Measurements from ENCODE around the gene ST3GAL6. TPM values are rescaled to one million over a fixed set of nuclear protein-coding genes. Genes with fewer than 3 reads are reported as not detected.

ST3GAL6 gene
- polyA plus RNA-seq, 1 donor from 2014 or later: 3.7 TPM

DNA sequence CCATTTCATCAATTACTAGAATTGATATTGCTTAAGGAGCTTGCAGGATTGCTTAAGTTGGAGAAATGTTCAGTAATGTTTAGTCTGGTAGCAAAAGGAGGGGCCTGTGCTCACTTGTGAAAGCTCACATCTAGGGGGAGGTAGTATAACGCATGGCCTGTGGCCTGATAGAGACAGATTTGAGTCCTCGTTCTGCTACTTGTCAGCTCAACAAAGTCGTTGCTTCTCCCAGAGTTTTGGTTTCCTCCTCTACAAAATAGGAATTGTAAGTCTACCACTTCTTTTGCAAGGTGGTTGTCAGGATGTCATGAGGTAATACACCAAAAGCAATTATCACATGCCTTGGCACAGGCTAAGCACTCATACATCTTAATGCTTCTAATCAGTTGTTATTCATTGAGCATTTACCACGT lies 1.3 kb downstream of the ST3GAL6 start:
- Histone ChIP-seq H3K9me2 (ENCODE audit: insufficient read depth, low read length) (no peaks in the 10 kb centered on the region), H3K9ac (ENCODE audit: low read length) (no peak overlapping the region), H3K27me3 (ENCODE audit: insufficient read depth, low read depth, low read length) (no peaks in the 10 kb centered on the region), H3K27ac (ENCODE audit: low read length) (no peak overlapping the region), H3K36me3 (ENCODE audit: insufficient read depth, low read length) (no peaks in the 10 kb centered on the region), H2AFZ (ENCODE audit: low read depth, low read length) (no peak overlapping the region), H3K4me3 (ENCODE audit: low read length) (no peak overlapping the region), H3K79me2 (replicated peaks; ENCODE audit: insufficient read depth, low read length) (no peaks in the 10 kb centered on the region), H3F3A (ENCODE audit: insufficient read depth, low read length, poor library complexity, severe bottlenecking) (no peaks in the 10 kb centered on the region), H3K9me3 (ENCODE audit: low read length) (no peaks in the 10 kb centered on the region), H3K4me2 (ENCODE audit: low read length) (no peak overlapping the region), H4K20me1 (ENCODE audit: insufficient read depth) (no peaks in the 10 kb centered on the region)
- TF ChIP-seq MXI1 (conservative IDR thresholded peaks at IDR 0.05; ENCODE audit: poor library complexity, severe bottlenecking) (no peak), POLR2AphosphoS5 (IDR thresholded peaks at IDR 0.05) (no peak), EP300 (conservative IDR thresholded peaks at IDR 0.05; ENCODE audit: poor library complexity, severe bottlenecking) (no peak), EZH2 (IDR thresholded peaks at IDR 0.05; ENCODE audit: borderline replicate concordance, insufficient read depth, low read length, poor library complexity, severe bottlenecking) (no peak)
- TF ChIP-seq, protein P1, sequence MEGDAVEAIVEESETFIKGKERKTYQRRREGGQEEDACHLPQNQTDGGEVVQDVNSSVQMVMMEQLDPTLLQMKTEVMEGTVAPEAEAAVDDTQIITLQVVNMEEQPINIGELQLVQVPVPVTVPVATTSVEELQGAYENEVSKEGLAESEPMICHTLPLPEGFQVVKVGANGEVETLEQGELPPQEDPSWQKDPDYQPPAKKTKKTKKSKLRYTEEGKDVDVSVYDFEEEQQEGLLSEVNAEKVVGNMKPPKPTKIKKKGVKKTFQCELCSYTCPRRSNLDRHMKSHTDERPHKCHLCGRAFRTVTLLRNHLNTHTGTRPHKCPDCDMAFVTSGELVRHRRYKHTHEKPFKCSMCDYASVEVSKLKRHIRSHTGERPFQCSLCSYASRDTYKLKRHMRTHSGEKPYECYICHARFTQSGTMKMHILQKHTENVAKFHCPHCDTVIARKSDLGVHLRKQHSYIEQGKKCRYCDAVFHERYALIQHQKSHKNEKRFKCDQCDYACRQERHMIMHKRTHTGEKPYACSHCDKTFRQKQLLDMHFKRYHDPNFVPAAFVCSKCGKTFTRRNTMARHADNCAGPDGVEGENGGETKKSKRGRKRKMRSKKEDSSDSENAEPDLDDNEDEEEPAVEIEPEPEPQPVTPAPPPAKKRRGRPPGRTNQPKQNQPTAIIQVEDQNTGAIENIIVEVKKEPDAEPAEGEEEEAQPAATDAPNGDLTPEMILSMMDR (IDR thresholded peaks at IDR 0.05; ENCODE audit: poor library complexity, severe bottlenecking): no peak
- TF ChIP-seq, protein P2, sequence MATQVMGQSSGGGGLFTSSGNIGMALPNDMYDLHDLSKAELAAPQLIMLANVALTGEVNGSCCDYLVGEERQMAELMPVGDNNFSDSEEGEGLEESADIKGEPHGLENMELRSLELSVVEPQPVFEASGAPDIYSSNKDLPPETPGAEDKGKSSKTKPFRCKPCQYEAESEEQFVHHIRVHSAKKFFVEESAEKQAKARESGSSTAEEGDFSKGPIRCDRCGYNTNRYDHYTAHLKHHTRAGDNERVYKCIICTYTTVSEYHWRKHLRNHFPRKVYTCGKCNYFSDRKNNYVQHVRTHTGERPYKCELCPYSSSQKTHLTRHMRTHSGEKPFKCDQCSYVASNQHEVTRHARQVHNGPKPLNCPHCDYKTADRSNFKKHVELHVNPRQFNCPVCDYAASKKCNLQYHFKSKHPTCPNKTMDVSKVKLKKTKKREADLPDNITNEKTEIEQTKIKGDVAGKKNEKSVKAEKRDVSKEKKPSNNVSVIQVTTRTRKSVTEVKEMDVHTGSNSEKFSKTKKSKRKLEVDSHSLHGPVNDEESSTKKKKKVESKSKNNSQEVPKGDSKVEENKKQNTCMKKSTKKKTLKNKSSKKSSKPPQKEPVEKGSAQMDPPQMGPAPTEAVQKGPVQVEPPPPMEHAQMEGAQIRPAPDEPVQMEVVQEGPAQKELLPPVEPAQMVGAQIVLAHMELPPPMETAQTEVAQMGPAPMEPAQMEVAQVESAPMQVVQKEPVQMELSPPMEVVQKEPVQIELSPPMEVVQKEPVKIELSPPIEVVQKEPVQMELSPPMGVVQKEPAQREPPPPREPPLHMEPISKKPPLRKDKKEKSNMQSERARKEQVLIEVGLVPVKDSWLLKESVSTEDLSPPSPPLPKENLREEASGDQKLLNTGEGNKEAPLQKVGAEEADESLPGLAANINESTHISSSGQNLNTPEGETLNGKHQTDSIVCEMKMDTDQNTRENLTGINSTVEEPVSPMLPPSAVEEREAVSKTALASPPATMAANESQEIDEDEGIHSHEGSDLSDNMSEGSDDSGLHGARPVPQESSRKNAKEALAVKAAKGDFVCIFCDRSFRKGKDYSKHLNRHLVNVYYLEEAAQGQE (IDR thresholded peaks at IDR 0.05; ENCODE audit: borderline replicate concordance): no peak

DNA sequence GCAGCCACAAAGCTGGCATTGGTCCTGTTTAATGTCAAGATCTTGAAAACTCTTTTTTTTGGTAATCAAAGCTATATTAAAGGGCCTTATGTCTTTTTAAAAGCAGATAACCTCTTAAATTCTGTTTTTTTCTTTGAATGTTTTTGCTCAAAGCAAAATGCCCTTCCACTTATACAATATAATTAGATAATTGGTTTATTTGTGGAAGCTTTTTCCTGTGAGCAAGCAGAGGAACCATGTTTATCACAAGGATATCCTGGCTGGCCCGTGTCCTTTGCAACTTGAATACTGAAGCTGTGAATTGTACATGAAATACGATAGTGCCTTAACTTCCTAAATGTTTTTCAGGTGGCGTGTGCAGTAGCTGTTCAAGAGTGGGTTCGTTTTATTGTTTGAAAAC lies 2.6 kb downstream of the ST3GAL6 start:
- Histone ChIP-seq H3K4me2 (ENCODE audit: low read length) (no peak overlapping the region), H2AFZ (ENCODE audit: low read depth, low read length) (no peak overlapping the region), H3F3A (ENCODE audit: insufficient read depth, low read length, poor library complexity, severe bottlenecking) (no peaks in the 10 kb centered on the region), H3K27me3 (ENCODE audit: insufficient read depth, low read depth, low read length) (no peaks in the 10 kb centered on the region), H3K36me3 (ENCODE audit: insufficient read depth, low read length) (no peaks in the 10 kb centered on the region), H3K4me3 (ENCODE audit: low read length) (no peak overlapping the region), H4K20me1 (ENCODE audit: insufficient read depth) (no peaks in the 10 kb centered on the region), H3K9me2 (ENCODE audit: insufficient read depth, low read length) (no peaks in the 10 kb centered on the region), H3K27ac (ENCODE audit: low read length) (no peak overlapping the region), H3K9ac (ENCODE audit: low read length) (no peak overlapping the region), H3K9me3 (ENCODE audit: low read length) (no peaks in the 10 kb centered on the region), H3K79me2 (replicated peaks; ENCODE audit: insufficient read depth, low read length) (no peaks in the 10 kb centered on the region)
- TF ChIP-seq EZH2 (IDR thresholded peaks at IDR 0.05; ENCODE audit: borderline replicate concordance, insufficient read depth, low read length, poor library complexity, severe bottlenecking): no peak
- TF ChIP-seq RAD21 (conservative IDR thresholded peaks at IDR 0.05): no peak
- TF ChIP-seq MXI1 (conservative IDR thresholded peaks at IDR 0.05; ENCODE audit: poor library complexity, severe bottlenecking): no peak
- no peak for TF ChIP-seq POLR2AphosphoS5 (IDR thresholded peaks at IDR 0.05)
- TF ChIP-seq EP300 (conservative IDR thresholded peaks at IDR 0.05; ENCODE audit: poor library complexity, severe bottlenecking): no peak
- TF ChIP-seq, protein P2 (IDR thresholded peaks at IDR 0.05; ENCODE audit: borderline replicate concordance): no peak
- TF ChIP-seq, protein P1 (IDR thresholded peaks at IDR 0.05; ENCODE audit: poor library complexity, severe bottlenecking): no peak
- no peak for TF ChIP-seq TAF1 (IDR thresholded peaks at IDR 0.05; ENCODE audit: low read depth)
- TF ChIP-seq SMC3 (conservative IDR thresholded peaks at IDR 0.05; ENCODE audit: poor library complexity): no peak
